B cell (primary cell): Measurements from ENCODE around the gene RNF10. TPM values are rescaled to one million over a fixed set of nuclear protein-coding genes. Genes with fewer than 3 reads are reported as not detected.

Experiments
- ATAC-seq: fragments of 200-7000 bp; cut with Tn5 transposase; one replicate; pipeline ENCODE4 v1.10.0; 2021; ENCODE audit warnings: low read depth, mild to moderate bottlenecking, moderate number of reproducible peaks, moderate library complexity
- CTCF ChIA-PET: fragments of 350-600 bp; sonication (Branson Sonifier 250); formaldehyde crosslinking; loops from one replicate; lab custom pipeline; 2021; ENCODE audit warnings: antibody characterized with exemption, inconsistent platforms; lab: Charles Lee
- POLR2A ChIA-PET: fragments of 350-600 bp; sonication (Branson Sonifier 250); formaldehyde crosslinking; loops from one replicate; lab custom pipeline; 2021; ENCODE audit warnings: antibody characterized with exemption; lab: Charles Lee
- DNase-seq: peaks from one replicate; pipeline ENCODE4 v3.0.0; 2013
- H2AFZ ChIP-seq: 2 replicates; pipeline ENCODE4 v1.6.1; 2012; ENCODE audit warnings: mild to moderate bottlenecking, low read depth, low read length; ENCODE audit not compliant: insufficient read depth, poor library complexity, severe bottlenecking
- H3K27ac ChIP-seq, 2 donors: 1 replicate in 1 of 2; 2 replicates in 1 of 2; pipeline ENCODE4 v1.5.1; 2012 to 2013; ENCODE audit warnings: low read length in 2 of 2, mild to moderate bottlenecking in 2 of 2, moderate library complexity in 1 of 2
- H3K27me3 ChIP-seq, 4 experiments: fragments of 200-600 bp in 1 of 4; sonication (generic) in 1 of 4; replicated peaks in 1 of 4; 1 replicate in 2 of 4; 2 replicates in 2 of 4; pipeline versions ENCODE4 v1.6.1 to v1.7.0; 2013 to 2016; ENCODE audit warnings: low read length in 3 of 4, mild to moderate bottlenecking in 2 of 4, mixed read lengths in 1 of 4, moderate library complexity in 1 of 4; ENCODE audit not compliant: insufficient read depth in 4 of 4, control insufficient read depth in 3 of 4; ENCODE audit errors: control extremely low read depth in 1 of 4
- H3K36me3 ChIP-seq, 2 experiments: replicated peaks in 1 of 2; 1 replicate in 1 of 2; 2 replicates in 1 of 2; pipeline versions ENCODE4 v1.6.1 to v1.7.1; 2013; ENCODE audit warnings: low read length in 1 of 2; ENCODE audit not compliant: insufficient read depth in 2 of 2, control insufficient read depth in 1 of 2; ENCODE audit errors: control extremely low read depth in 1 of 2, extremely low read depth in 1 of 2
- H3K4me1 ChIP-seq, 2 donors: fragments of 200-600 bp in 1 of 2; sonication (generic) in 1 of 2; 1 replicate in 1 of 2; 2 replicates in 1 of 2; pipeline versions ENCODE4 v1.5.1 to v1.6.1; 2013 to 2017; ENCODE audit warnings: low read length in 2 of 2; ENCODE audit not compliant: control insufficient read depth in 2 of 2, insufficient read depth in 2 of 2
- H3K4me2 ChIP-seq: replicated peaks from 2 replicates; pipeline ENCODE3; 2012; ENCODE audit warnings: mild to moderate bottlenecking, low read depth, low read length; ENCODE audit not compliant: poor library complexity, severe bottlenecking
- H3K4me3 ChIP-seq, 5 experiments: fragments of 200-600 bp in 1 of 5; sonication (generic) in 1 of 5; 1 replicate in 3 of 5; 2 replicates in 2 of 5; pipeline versions ENCODE4 v1.5.1 to v1.7.0; 2011 to 2016; ENCODE audit warnings: low read length in 4 of 5, mild to moderate bottlenecking in 4 of 5, low read depth in 2 of 5, control low read depth in 1 of 5, moderate library complexity in 1 of 5; ENCODE audit not compliant: insufficient read depth in 1 of 5; ENCODE audit errors: control extremely low read depth in 1 of 5, extremely low read depth in 1 of 5
- H3K79me2 ChIP-seq: fragments of 200-600 bp; sonication (generic); one replicate; pipeline ENCODE4 v1.6.0; 2016; ENCODE audit warnings: low read length; ENCODE audit not compliant: control insufficient read depth, insufficient read depth
- H3K9ac ChIP-seq: fragments of 200-600 bp; sonication (generic); 2 replicates; pipeline ENCODE4 v1.6.1; 2017; ENCODE audit warnings: mild to moderate bottlenecking, low read length, moderate library complexity
- H3K9me3 ChIP-seq, 3 donors: one replicate each; pipeline versions ENCODE4 v1.6.1 to v1.7.1; 2013; ENCODE audit warnings: low read length in 2 of 3; ENCODE audit not compliant: control insufficient read depth in 2 of 3, insufficient read depth in 1 of 3; ENCODE audit errors: control extremely low read depth in 1 of 3
- H4K20me1 ChIP-seq: 2 replicates; pipeline ENCODE4 v1.6.0; 2012; ENCODE audit warnings: mild to moderate bottlenecking, low read length; ENCODE audit not compliant: insufficient read depth, control insufficient read depth, poor library complexity, severe bottlenecking
- H3K27ac Mint-ChIP-seq: one replicate; pipeline ENCODE4 v1.8.0; 2021; ENCODE audit warnings: mixed read lengths
- H3K27me3 Mint-ChIP-seq: one replicate; pipeline ENCODE4 v1.8.0; 2021; ENCODE audit warnings: mixed read lengths
- H3K4me1 Mint-ChIP-seq: one replicate; pipeline ENCODE4 v1.8.0; 2021; ENCODE audit warnings: mixed read lengths
- H3K4me3 Mint-ChIP-seq: one replicate; pipeline ENCODE4 v1.8.0; 2021; ENCODE audit warnings: mixed read lengths
- H3K9me3 Mint-ChIP-seq: one replicate; pipeline ENCODE4 v1.8.0; 2022; ENCODE audit warnings: mixed read lengths; ENCODE audit not compliant: insufficient read depth
- CTCF ChIP-seq: fragments of 200-600 bp; IDR thresholded peaks from one replicate; pipeline ENCODE4 v1.8.0; 2022; ENCODE audit warnings: antibody characterized with exemption, mild to moderate bottlenecking
- EZH2 ChIP-seq: IDR thresholded peaks from 2 replicates; pipeline ENCODE4 v1.6.1; 2012; ENCODE audit warnings: borderline replicate concordance, low read depth, mild to moderate bottlenecking, moderate library complexity, low read length; ENCODE audit not compliant: insufficient read depth, poor library complexity, severe bottlenecking
- whole genome bisulfite sequencing: methylation state at CpG from one replicate; pipeline ENCODE4 v1.1.5; 2013; ENCODE audit warnings: missing lambda C conversion rate; ENCODE audit not compliant: insufficient coverage; 5-methylcytosine and 5-hydroxymethylcytosine counted together
- intact Hi-C: fragments of 100-400 bp; cut with micrococcal nuclease; formaldehyde crosslinking; loops from one replicate; pipeline ENCODE4 v1.10.0; 2022
- polyA plus RNA-seq: library from polyadenylated mRNA; depleted of rRNA; stranded (reverse); fragments of >200 nt; gene quantifications from 2 replicates; pipeline ENCODE4 v1.2.3, GENCODE V29; 2012
- total RNA-seq, 2 donors: library from RNA; stranded (reverse); fragments of 120-200 nt in 1 of 2; gene quantifications; 1 replicate in 1 of 2; 2 replicates in 1 of 2; pipeline versions ENCODE4 v1.2.3 to v1.2.4, GENCODE V29; 2013 to 2022

The RNF10 gene
- total and polyA plus RNA-seq, 2 donors (not counting 1 experiment from before 2014, with no cell fraction given), result 163 to 236 TPM

- no peak overlapping the region for H3K27ac ChIP-seq
- no peaks in the 10 kb centered on the region for H3K27me3 ChIP-seq
- Mint-ChIP-seq H3K27ac (no peak overlapping the region), H3K27me3 (no peaks in the 10 kb centered on the region), H3K4me1 (peaks cover 38% of the 10 kb centered on the region), H3K4me3 (no peak overlapping the region), H3K9me3 (no peaks in the 10 kb centered on the region)
- DNase-seq (no peak), ATAC-seq (no peak)
- H3K4me3 ChIP-seq, result no peak overlapping the region
- peaks cover 99% of the 10 kb centered on the region for H3K79me2 ChIP-seq
- CTCF ChIA-PET, result no interaction called here
- no peak for TF ChIP-seq EZH2
- no peak for TF ChIP-seq CTCF
- H3K4me2 ChIP-seq, result no peak overlapping the region
- intact Hi-C loops, result no loop called here
- peaks cover 0 to 46% of the 10 kb centered on the region in 2 experiments for H3K36me3 ChIP-seq
- H3K9me3 ChIP-seq, result no peaks in the 10 kb centered on the region
- H3K4me1 ChIP-seq, result peaks cover 22 to 26% of the 10 kb centered on the region in 2 donors
- H4K20me1 ChIP-seq, result peaks cover 96% of the 10 kb centered on the region
- no peak overlapping the region for H3K9ac ChIP-seq
- POLR2A ChIA-PET, result interaction anchor here (0.7 kb wide), 1 partner anchor 560 kb away, joined by 4 read pairs; no protein-coding TSS in a partner anchor
- H2AFZ ChIP-seq, result no peak overlapping the region
- whole genome bisulfite sequencing, result 100% methylated on average over 3 of the region's 5 CpGs
These were observed 8.0 kb downstream of the RNF10 start for GRCh38 chr12:120542166-120542565.

- POLR2A ChIA-PET, result no interaction called here
- no peak for ATAC-seq
- H2AFZ ChIP-seq, result no peak overlapping the region
- peaks cover 99% of the 10 kb centered on the region for H3K79me2 ChIP-seq
- no peak overlapping the region for H3K27ac Mint-ChIP-seq
- CTCF ChIA-PET, result interaction anchor here (0.7 kb wide), 1 partner anchor 562 kb away, joined by 4 read pairs; no protein-coding TSS in a partner anchor
- intact Hi-C loops, result no loop called here
- H3K27me3 ChIP-seq, result no peaks in the 10 kb centered on the region
- H3K4me3 Mint-ChIP-seq, result no peak overlapping the region
- H3K27ac ChIP-seq, result no peak overlapping the region
- peaks cover 4 to 63% of the 10 kb centered on the region in 2 experiments for H3K36me3 ChIP-seq
- no peak for DNase-seq
- H3K4me3 ChIP-seq, result no peak overlapping the region
- TF ChIP-seq EZH2, result no peak
- TF ChIP-seq CTCF, result no peak
- H3K9me3 ChIP-seq, result no peaks in the 10 kb centered on the region
- no peak overlapping the region for H3K9ac ChIP-seq
- no peak overlapping the region for H3K4me2 ChIP-seq
- no peaks in the 10 kb centered on the region for H3K27me3 Mint-ChIP-seq
- no peaks in the 10 kb centered on the region for H3K9me3 Mint-ChIP-seq
- H4K20me1 ChIP-seq, result peaks cover 94% of the 10 kb centered on the region
- no CpG with 5 or more reads among the region's 3 CpGs for WGBS
- peaks cover 0 to 1% of the 10 kb centered on the region in 2 donors for H3K4me1 ChIP-seq
- peaks cover 13% of the 10 kb centered on the region for H3K4me1 Mint-ChIP-seq
These were observed 10.5 kb downstream of the RNF10 start for GRCh38 chr12:120544691-120545090.
